ENCODE measurements around the gene PCSK4.
"Not testable (repeated sequence)": the region's sequence is repeated elsewhere in the genome, so short reads cannot be mapped to it uniquely, and the experiment has no call there.

PCSK4 gene

DNA sequence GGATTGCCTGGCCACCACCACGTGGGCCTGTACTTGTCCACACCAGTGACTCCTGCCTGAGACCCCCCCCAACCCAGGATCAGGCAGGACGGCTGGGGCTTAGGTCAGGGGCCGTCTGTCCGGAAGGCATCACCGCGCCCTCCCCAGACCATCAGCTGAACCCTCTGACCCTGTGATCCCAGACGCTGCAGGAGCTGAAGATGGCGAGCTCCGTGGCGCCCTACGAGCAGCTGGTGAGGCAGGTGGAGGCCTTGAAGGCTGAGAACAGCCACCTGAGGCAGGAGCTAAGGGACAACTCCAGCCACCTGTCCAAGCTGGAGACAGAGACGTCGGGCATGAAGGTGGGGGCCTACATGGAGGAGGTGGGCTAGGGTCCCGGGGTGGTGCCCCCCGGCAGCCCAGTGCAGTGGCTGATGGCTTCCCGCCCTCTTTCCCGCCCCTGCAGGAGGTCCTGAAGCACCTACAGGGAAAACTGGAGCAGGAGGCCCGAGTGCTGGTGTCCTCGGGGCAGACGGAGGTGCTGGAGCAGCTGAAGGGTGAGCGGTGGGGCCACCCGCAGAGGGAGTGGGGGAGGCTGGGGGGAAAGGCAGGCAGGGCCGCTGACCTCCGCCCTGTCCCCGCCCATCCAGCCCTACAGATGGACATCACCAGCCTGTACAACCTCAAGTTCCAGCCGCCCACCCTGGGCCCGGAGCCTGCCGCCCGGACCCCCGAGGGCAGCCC lies 37.2 kb downstream of the PCSK4 start:
- no peak for DNase-seq

- DNase-seq = no peak
Observed at GRCh38 chr19:1451916-1452801, 38.0 kb downstream of the PCSK4 start.

GRCh38 chr19:1450735-1451731 lies 39.1 kb downstream of the PCSK4 start:
- DNase-seq = no peak

- DNase-seq = peak; percentile 91
Observed at GRCh38 chr19:1449467-1450442, 40.4 kb downstream of the PCSK4 start, which contains the start of gene APC2. Gene APC2 (plus strand): TSS chr19:1450121. CDS start chr19:1453002, 2,881 bp downstream.

- DNase-seq = no peak
Observed at GRCh38 chr19:1447944-1448343, 42.2 kb downstream of the PCSK4 start.

GRCh38 chr19:1447504-1447903 lies 42.6 kb downstream of the PCSK4 start:
- DNase-seq = no peak

- no peak for DNase-seq
Observed at GRCh38 chr19:1446713-1447481, 43.3 kb downstream of the PCSK4 start.

DNA sequence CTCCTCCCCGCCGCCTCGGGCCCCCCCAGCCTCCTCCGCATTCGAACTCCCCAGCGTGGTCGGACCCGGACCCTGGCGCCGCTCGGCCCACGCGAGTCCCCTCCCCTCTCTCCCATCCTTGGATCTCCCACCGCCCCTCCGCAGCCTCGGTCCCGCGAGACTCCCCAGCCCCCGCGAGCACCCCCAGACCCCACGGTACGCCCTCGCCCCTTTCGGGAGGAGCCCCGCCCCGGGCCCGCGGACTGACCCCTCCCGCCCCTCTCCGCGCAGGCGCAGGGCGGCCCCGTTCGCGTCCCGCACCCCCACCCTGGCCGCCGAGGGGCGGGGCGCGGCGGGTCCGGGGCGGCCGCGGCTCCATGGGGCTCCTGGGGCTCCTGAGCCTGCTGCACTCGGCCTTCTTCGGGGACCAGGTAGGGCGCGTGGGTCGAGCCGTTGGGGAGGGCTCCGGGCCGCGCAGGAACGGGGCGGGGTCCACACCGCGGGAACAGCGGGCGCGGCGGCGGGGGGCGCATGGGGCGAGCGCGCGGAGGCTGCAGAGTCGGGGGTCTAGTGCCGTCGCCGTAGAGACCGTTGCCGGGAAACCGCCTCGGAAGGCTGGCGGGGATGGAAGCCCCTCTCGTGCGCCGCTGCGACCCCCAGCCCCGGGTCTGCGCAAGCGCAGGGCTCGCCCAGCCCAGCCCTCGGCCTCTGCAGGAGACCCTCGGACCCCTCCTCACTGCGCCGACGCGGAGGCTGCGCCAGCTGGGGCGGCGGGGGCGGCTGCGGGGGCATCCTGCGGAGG lies 44.0 kb downstream of the PCSK4 start:
- DNase-seq = peak; percentile 64

GRCh38 chr19:1445185-1445931 lies 44.8 kb downstream of the PCSK4 start:
- DNase-seq = peak; percentile 59

DNA sequence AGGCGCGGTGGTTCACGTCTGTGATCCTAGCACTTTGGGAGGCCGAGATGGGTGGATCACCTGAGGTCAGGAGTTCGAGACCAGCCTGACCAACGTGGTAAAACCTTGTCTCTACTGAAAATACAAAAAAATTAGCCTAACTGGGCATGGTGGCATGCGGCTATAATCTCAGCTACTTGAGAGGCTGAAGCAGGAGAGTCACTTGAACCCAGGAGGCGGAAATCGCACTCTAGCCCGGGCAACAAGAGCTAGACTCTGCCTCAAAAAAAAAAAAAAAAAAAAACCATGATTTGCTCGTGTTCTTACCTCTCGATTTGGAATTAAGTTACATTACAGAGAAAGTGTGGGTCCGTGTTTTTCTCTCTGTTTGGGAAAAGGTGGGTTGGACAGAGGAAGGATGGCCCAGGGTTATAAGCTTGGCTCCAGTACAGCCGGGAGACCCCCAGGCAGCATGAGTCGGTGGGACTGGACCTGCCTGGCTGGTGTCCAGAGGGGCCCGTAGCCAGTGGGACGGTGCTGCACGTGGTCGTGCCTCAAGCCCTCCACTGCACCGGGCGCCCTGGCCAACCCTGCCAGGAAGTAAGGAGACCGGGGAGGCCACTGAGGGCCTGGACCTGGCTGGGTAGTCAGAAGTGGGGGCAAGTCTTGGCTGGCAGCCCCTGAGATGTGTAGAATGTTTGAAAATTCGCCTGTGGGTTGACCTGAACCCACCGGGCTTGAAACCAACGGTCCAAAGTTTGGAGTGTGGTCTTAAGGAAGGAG lies 48.3 kb downstream of the PCSK4 start:
- DNase-seq = no peak

GRCh38 chr19:1441022-1441426 lies 49.1 kb downstream of the PCSK4 start:
- no peak for DNase-seq

DNA sequence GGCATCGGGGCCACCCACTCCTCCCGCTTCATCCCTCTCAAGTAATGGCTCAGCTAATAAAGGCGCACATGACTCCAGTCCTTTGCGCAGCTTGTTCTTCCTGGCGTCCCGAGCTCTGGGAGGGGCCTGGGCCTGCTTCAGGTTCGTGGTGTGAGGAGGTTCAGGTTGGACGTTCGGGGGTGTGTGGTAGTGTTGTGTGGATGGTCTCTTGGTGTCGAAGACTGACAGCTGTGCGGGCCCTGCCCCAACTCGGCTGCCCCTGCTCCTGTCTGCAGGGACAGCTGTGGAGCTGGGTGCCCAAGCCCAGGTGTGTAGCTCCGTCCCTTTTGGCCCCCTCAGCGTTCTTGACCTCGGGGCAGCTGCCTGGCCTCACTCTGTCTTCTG lies 49.7 kb downstream of the PCSK4 start:
- DNase-seq = no peak

DNA sequence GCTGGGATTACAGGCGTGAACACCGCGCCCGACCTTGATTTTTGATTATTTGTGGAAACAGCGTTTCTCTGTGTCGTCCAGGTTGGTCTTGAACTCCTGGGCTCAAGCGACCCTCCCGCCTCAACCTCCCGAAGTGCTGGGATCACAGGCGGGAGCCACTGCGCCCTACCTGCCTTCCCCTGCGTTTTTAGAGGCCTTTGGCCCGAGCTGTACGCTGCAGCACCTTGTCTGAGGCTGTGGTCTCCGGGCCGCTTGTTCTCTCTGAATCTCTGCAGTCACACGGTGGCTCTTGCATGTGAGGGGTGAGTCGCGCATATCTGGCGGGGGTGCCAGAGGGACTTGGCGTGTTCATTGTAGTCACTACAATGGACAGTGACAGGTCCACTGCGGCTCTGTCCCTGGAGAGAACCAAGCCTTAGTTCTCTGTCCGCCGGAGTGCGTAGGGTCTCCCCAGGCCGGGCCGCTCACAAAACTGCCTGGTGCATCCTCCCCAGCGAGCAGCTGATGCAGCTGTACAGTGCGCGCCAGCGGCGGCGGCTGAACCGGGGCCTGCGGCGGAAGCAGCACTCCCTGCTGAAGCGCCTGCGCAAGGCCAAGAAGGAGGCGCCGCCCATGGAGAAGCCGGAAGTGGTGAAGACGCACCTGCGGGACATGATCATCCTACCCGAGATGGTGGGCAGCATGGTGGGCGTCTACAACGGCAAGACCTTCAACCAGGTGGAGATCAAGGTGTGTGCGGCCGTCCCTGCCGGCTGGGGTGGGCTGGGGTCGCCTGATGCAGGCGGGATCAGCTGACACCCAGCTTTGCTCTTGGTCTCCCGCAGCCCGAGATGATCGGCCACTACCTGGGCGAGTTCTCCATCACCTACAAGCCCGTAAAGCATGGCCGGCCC lies 50.4 kb downstream of the PCSK4 start:
- not testable (repeated sequence) for DNase-seq

- DNase-seq = no peak
Observed at GRCh38 chr19:1438933-1439354, 51.2 kb downstream of the PCSK4 start.

GRCh38 chr19:1438035-1438932 lies 51.9 kb downstream of the PCSK4 start, which contains the start of gene RPS15:
Gene RPS15 (plus strand): TSS chr19:1438396. CDS start chr19:1438426, 30 bp downstream.
- peak; percentile 92 for DNase-seq

GRCh38 chr19:1437609-1438008 lies 52.5 kb downstream of the PCSK4 start:
- DNase-seq = no peak

Measured in NCI-H1105 (cell line).